Mesenchymal stem cell (in vitro differentiated cells and primary cell): ENCODE data around the gene RPL41.
A peak's percentile ranks its signal among the peaks of the same experiment; 100 is the strongest.
"Not testable (repeated sequence)": the region's sequence is repeated elsewhere in the genome, so short reads cannot be mapped to it uniquely, and the experiment has no call there.

ENCODE experiments used
- DNase-seq: peaks from one replicate; pipeline ENCODE4 v3.0.0-alpha.2; 2013
- H2AFZ ChIP-seq: one replicate; pipeline ENCODE4 v1.6.1; 2013; ENCODE audit warnings: low read depth, mild to moderate bottlenecking, control low read depth, inconsistent platforms, low read length, moderate library complexity
- H2AK5ac ChIP-seq: 2 replicates; pipeline ENCODE4 v1.6.1; 2013; ENCODE audit warnings: low read length, moderate library complexity, mild to moderate bottlenecking, inconsistent platforms; ENCODE audit not compliant: severe bottlenecking
- H2BK120ac ChIP-seq: one replicate; pipeline ENCODE4 v1.6.1; 2013; ENCODE audit warnings: low read depth, mild to moderate bottlenecking, inconsistent platforms, low read length, moderate library complexity
- H2BK12ac ChIP-seq, 2 experiments: one replicate each; pipeline ENCODE4 v1.6.1; 2013; ENCODE audit warnings: inconsistent platforms in 2 of 2, low read length in 2 of 2, mild to moderate bottlenecking in 2 of 2, moderate library complexity in 2 of 2, control low read depth in 1 of 2
- H2BK15ac ChIP-seq: one replicate; pipeline ENCODE4 v1.6.1; 2013; ENCODE audit warnings: mild to moderate bottlenecking, low read depth, inconsistent platforms; ENCODE audit not compliant: poor library complexity, severe bottlenecking
- H2BK5ac ChIP-seq: 2 replicates; pipeline ENCODE4 v1.6.1; 2013; ENCODE audit warnings: low read depth, mild to moderate bottlenecking, low read length, control low read depth, inconsistent platforms; ENCODE audit not compliant: poor library complexity, severe bottlenecking
- H3K14ac ChIP-seq, 2 experiments: one replicate each; pipeline ENCODE4 v1.6.1; 2013; ENCODE audit warnings: inconsistent platforms in 2 of 2, low read length in 2 of 2, control low read depth in 1 of 2, mild to moderate bottlenecking in 1 of 2, moderate library complexity in 1 of 2
- H3K18ac ChIP-seq, 2 experiments: one replicate each; pipeline ENCODE4 v1.6.1; 2013; ENCODE audit warnings: inconsistent platforms in 2 of 2, low read length in 2 of 2, control low read depth in 1 of 2, low read depth in 1 of 2, mild to moderate bottlenecking in 1 of 2
- H3K23ac ChIP-seq, 2 experiments: one replicate each; pipeline ENCODE4 v1.6.1; 2013; ENCODE audit warnings: inconsistent platforms in 2 of 2, low read length in 2 of 2, mild to moderate bottlenecking in 2 of 2, moderate library complexity in 2 of 2, control low read depth in 1 of 2
- H3K27ac ChIP-seq: 2 replicates; pipeline ENCODE4 v1.5.1; 2013; ENCODE audit warnings: mild to moderate bottlenecking, moderate library complexity, low read length, control low read depth, inconsistent platforms; ENCODE audit not compliant: poor library complexity, severe bottlenecking
- H3K27me3 ChIP-seq, 2 experiments: 2 replicates each; pipeline versions ENCODE4 v1.6.1 to v1.7.0; 2013; ENCODE audit warnings: low read length in 2 of 2, mild to moderate bottlenecking in 2 of 2, moderate library complexity in 2 of 2, control low read depth in 1 of 2, inconsistent platforms in 1 of 2; ENCODE audit not compliant: control insufficient read depth in 1 of 2, insufficient read depth in 1 of 2
- H3K36me3 ChIP-seq, 2 experiments: 2 replicates each; pipeline versions ENCODE4 v1.6.1 to v1.7.0; 2013; ENCODE audit warnings: low read length in 2 of 2, control low read depth in 1 of 2, inconsistent platforms in 1 of 2, low read depth in 1 of 2, mild to moderate bottlenecking in 1 of 2; ENCODE audit not compliant: insufficient read depth in 2 of 2, control insufficient read depth in 1 of 2
- H3K4ac ChIP-seq, 2 experiments: one replicate each; pipeline ENCODE4 v1.6.1; 2013; ENCODE audit warnings: inconsistent platforms in 2 of 2, low read length in 2 of 2, mild to moderate bottlenecking in 2 of 2, moderate library complexity in 2 of 2, control low read depth in 1 of 2, low read depth in 1 of 2
- H3K4me1 ChIP-seq: 2 replicates; pipeline ENCODE4 v1.6.1; 2013; ENCODE audit warnings: low read depth, low read length, control low read depth; ENCODE audit not compliant: control insufficient read depth, insufficient read depth
- H3K4me2 ChIP-seq: 2 replicates; pipeline ENCODE4 v1.6.1; 2013; ENCODE audit warnings: low read length, mild to moderate bottlenecking, inconsistent platforms; ENCODE audit not compliant: poor library complexity, severe bottlenecking
- H3K4me3 ChIP-seq, 2 experiments: 2 replicates each; pipeline versions ENCODE4 v1.5.1 to v1.7.0; 2013; ENCODE audit warnings: low read length in 2 of 2, mild to moderate bottlenecking in 2 of 2, control low read depth in 1 of 2, low read depth in 1 of 2; ENCODE audit not compliant: insufficient read depth in 1 of 2
- H3K79me1 ChIP-seq: replicated peaks from 2 replicates; pipeline ENCODE4 v1.6.1; 2013; ENCODE audit warnings: mild to moderate bottlenecking, control low read depth, low read length, inconsistent platforms; ENCODE audit not compliant: poor library complexity, severe bottlenecking
- H3K9ac ChIP-seq: 2 replicates; pipeline ENCODE4 v1.7.0; 2013; ENCODE audit warnings: mild to moderate bottlenecking, low read length, moderate library complexity
- H3K9me3 ChIP-seq: 2 replicates; pipeline ENCODE4 v1.7.0; 2013; ENCODE audit warnings: mild to moderate bottlenecking, low read length; ENCODE audit not compliant: control insufficient read depth
- H4K8ac ChIP-seq: one replicate; pipeline ENCODE4 v1.6.1; 2013; ENCODE audit warnings: inconsistent platforms, mild to moderate bottlenecking, low read length, moderate library complexity
- H4K91ac ChIP-seq: one replicate; pipeline ENCODE4 v1.6.1; 2013; ENCODE audit warnings: mild to moderate bottlenecking, low read length, inconsistent platforms
- WGBS: methylation state at CpG from one replicate; pipeline ENCODE4 v1.1.7; 2013; ENCODE audit warnings: mixed read lengths; 5-methylcytosine and 5-hydroxymethylcytosine counted together

The RPL41 gene

GRCh38 chr12:56155256-56155845 lies 38.9 kb downstream of the RPL41 start:
- Histone ChIP-seq H3K23ac (no peak overlapping the region), H2AK5ac (no peak overlapping the region), H3K14ac (no peak overlapping the region), H4K8ac (no peak overlapping the region), H2BK15ac (no peak overlapping the region), H3K4me2 (no peak overlapping the region), H3K9ac (no peak overlapping the region), H3K18ac (no peak overlapping the region), H3K79me1 (peaks cover 19% of the 10 kb centered on the region), H2BK12ac (no peak overlapping the region), H2BK5ac (no peak overlapping the region), H3K27ac (no peak overlapping the region), H3K4ac (no peak overlapping the region), H2AFZ (no peak overlapping the region), H3K4me3 (no peak overlapping the region), H3K4me1 (peaks cover 18% of the 10 kb centered on the region), H4K91ac (no peak overlapping the region), H3K36me3 (peaks cover 26 to 30% of the 10 kb centered on the region in 2 experiments), H3K27me3 (no peaks in the 10 kb centered on the region), H2BK120ac (no peak overlapping the region), H3K9me3 (no peaks in the 10 kb centered on the region)
- DNase-seq: no peak
- 97% methylated on average over 11 of the region's 11 CpGs for WGBS

DNA sequence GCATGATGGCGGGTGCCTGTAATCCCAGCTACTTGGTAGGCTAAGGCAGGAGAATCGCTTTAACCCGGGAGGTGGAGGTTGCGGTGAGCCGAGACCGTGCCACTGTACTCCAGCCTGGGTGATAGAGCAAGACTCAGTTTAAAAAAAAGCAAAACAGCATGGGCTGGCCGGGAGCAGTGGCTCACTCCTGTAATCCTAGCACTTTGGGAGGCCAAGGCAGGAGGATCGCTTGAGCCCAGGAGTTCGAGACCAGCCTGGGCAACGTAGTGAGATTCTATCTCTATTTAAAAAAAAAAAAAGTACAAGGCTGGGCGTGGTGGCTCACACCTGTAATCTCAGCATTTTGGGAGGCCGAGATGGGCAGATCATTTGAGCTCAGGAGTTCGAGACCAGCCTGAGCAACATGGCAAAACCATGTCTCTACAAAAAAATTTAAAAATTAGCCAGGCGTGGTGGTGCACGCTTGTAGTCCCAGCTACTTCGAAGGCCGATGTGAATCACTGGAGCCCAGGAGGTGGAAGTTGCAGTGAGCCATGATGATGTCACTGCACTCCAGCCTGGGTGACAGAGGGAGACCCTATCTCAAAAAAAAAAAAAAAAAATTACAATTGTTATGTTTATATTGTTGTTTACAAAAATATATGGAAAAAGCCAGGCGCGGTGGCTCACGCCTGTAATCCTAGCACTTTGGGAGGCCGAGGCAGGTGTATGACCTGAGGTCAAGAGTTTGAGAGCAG lies 40.2 kb downstream of the RPL41 start:
- H4K8ac ChIP-seq, H2BK15ac ChIP-seq, H2BK12ac ChIP-seq, H3K18ac ChIP-seq, H2AFZ ChIP-seq, H4K91ac ChIP-seq, H3K27me3 ChIP-seq, DNase-seq, H2BK5ac ChIP-seq, H2BK120ac ChIP-seq, H2AK5ac ChIP-seq, H3K23ac ChIP-seq, H3K9me3 ChIP-seq, H3K14ac ChIP-seq, H3K4ac ChIP-seq: not testable (repeated sequence)
- Histone ChIP-seq H3K4me2 (peak overlapping the region; percentile 64), H3K79me1 (peaks cover 19% of the 10 kb centered on the region), H3K36me3 (peaks cover 39 to 43% of the 10 kb centered on the region in 2 experiments), H3K4me1 (peaks cover 27% of the 10 kb centered on the region), H3K4me3 (peak overlapping the region in 1 of 2 experiments; percentile 80), H3K27ac (peak overlapping the region; percentile 98), H3K9ac (peak overlapping the region; percentile 87)
- 92% methylated on average over 21 of the region's 21 CpGs for WGBS

GRCh38 chr12:56157201-56158028 lies 41.0 kb downstream of the RPL41 start:
- H2BK15ac ChIP-seq: peak overlapping the region; percentile 1

More at GRCh38 chr12:56157201-56158028, 41.0 kb downstream of the RPL41 start:
- peak overlapping the region; percentile 19 for H2BK5ac ChIP-seq
- peak overlapping the region; percentile 8 for H4K8ac ChIP-seq
- H4K91ac ChIP-seq: peak overlapping the region; percentile 3
- H3K27ac ChIP-seq: peak overlapping the region; percentile 98
- H3K79me1 ChIP-seq: peaks cover 19% of the 10 kb centered on the region
- H2BK120ac ChIP-seq: peak overlapping the region; percentile 67
- H2AFZ ChIP-seq: peak overlapping the region; percentile 8
- peak overlapping the region in 1 of 2 experiments; percentile 59 for H2BK12ac ChIP-seq
- peak overlapping the region in 1 of 2 experiments; percentile 23 for H3K23ac ChIP-seq
- H3K27me3 ChIP-seq: no peaks in the 10 kb centered on the region
- DNase-seq: peak; percentile 94
- H3K4me1 ChIP-seq: peaks cover 30% of the 10 kb centered on the region
- WGBS: 18% methylated on average over 43 of the region's 45 CpGs
- H3K9me3 ChIP-seq: no peaks in the 10 kb centered on the region
- peak overlapping the region; percentile 51 to 80 for H3K4me3 ChIP-seq
- H3K18ac ChIP-seq: peak overlapping the region; percentile 7 to 96
- H2AK5ac ChIP-seq: no peak overlapping the region
- peak overlapping the region; percentile 64 for H3K4me2 ChIP-seq
- no peak overlapping the region for H3K14ac ChIP-seq
- H3K36me3 ChIP-seq: peaks cover 47 to 50% of the 10 kb centered on the region in 2 experiments
- H3K4ac ChIP-seq: peak overlapping the region; percentile 1 to 71
- peak overlapping the region; percentile 87 for H3K9ac ChIP-seq
